Measurements from ENCODE around the gene ABCB1. TPM values are rescaled to one million over a fixed set of nuclear protein-coding genes. Genes with fewer than 3 reads are reported as not detected.

ABCB1 gene
- polyA plus RNA-seq, 4 donors = 17.3 to 87.6 (median 58.6) TPM

GRCh38 chr7:87528730-87529129 lies 72.0 kb downstream of the ABCB1 start:
- Histone ChIP-seq H3K9me3 (ENCODE audit: control insufficient read depth in 2 of 2, insufficient read depth in 1 of 2, low read depth in 1 of 2, low read length in 1 of 2) (no peaks in the 10 kb centered on the region), H3K4me1 (ENCODE audit: control insufficient read depth in 3 of 3, insufficient read depth in 2 of 3, low read depth in 1 of 3, low read length in 2 of 3) (no peaks in the 10 kb centered on the region), H3K27ac (ENCODE audit: low read depth in 1 of 3, low read length in 2 of 3) (no peak overlapping the region), H3K4me3 (ENCODE audit: low read depth in 1 of 3, low read length in 3 of 3) (no peak overlapping the region), H3K27me3 (ENCODE audit: control insufficient read depth in 3 of 3, insufficient read depth in 3 of 3, low read length in 3 of 3) (no peaks in the 10 kb centered on the region), H3K36me3 (ENCODE audit: control insufficient read depth in 3 of 3, insufficient read depth in 2 of 3, low read depth in 1 of 3, low read length in 3 of 3) (peaks cover 0 to 5% (median 0%) of the 10 kb centered on the region in 3 donors)
- FAIRE-seq (no peak), DNase-seq (no peak)
- 78 to 92% (median 85%) methylated on average over 2 of the region's 2 CpGs for WGBS, 3 donors

GRCh38 chr7:87518735-87519134 lies 81.9 kb downstream of the ABCB1 start:
- no peak overlapping the region for H3K27ac ChIP-seq (ENCODE audit: low read depth in 1 of 3, low read length in 2 of 3)
- FAIRE-seq (no peak), DNase-seq (no peak)
- peaks cover 0 to 20% (median 0%) of the 10 kb centered on the region in 3 donors for H3K36me3 ChIP-seq (ENCODE audit: control insufficient read depth in 3 of 3, insufficient read depth in 2 of 3, low read depth in 1 of 3, low read length in 3 of 3)
- no peaks in the 10 kb centered on the region for H3K9me3 ChIP-seq (ENCODE audit: control insufficient read depth in 2 of 2, insufficient read depth in 1 of 2, low read depth in 1 of 2, low read length in 1 of 2)
- no peaks in the 10 kb centered on the region for H3K27me3 ChIP-seq (ENCODE audit: control insufficient read depth in 3 of 3, insufficient read depth in 3 of 3, low read length in 3 of 3)
- no peaks in the 10 kb centered on the region for H3K4me1 ChIP-seq (ENCODE audit: control insufficient read depth in 3 of 3, insufficient read depth in 2 of 3, low read depth in 1 of 3, low read length in 2 of 3)
- WGBS, 3 donors = 44 to 71% (median 45%) methylated on average over 2 of the region's 2 CpGs
- H3K4me3 ChIP-seq (ENCODE audit: low read depth in 1 of 3, low read length in 3 of 3) = no peak overlapping the region

GRCh38 chr7:87517891-87518290 lies 82.8 kb downstream of the ABCB1 start:
- Histone ChIP-seq H3K4me3 (ENCODE audit: low read depth in 1 of 3, low read length in 3 of 3) (no peak overlapping the region), H3K4me1 (ENCODE audit: control insufficient read depth in 3 of 3, insufficient read depth in 2 of 3, low read depth in 1 of 3, low read length in 2 of 3) (no peaks in the 10 kb centered on the region), H3K36me3 (ENCODE audit: control insufficient read depth in 3 of 3, insufficient read depth in 2 of 3, low read depth in 1 of 3, low read length in 3 of 3) (peaks cover 0 to 22% (median 0%) of the 10 kb centered on the region in 3 donors), H3K27ac (ENCODE audit: low read depth in 1 of 3, low read length in 2 of 3) (no peak overlapping the region), H3K27me3 (ENCODE audit: control insufficient read depth in 3 of 3, insufficient read depth in 3 of 3, low read length in 3 of 3) (no peaks in the 10 kb centered on the region), H3K9me3 (ENCODE audit: control insufficient read depth in 2 of 2, insufficient read depth in 1 of 2, low read depth in 1 of 2, low read length in 1 of 2) (no peaks in the 10 kb centered on the region)
- no peak for DNase-seq
- no peak for FAIRE-seq
- WGBS, 3 donors = 85 to 90% (median 87%) methylated on average over 3 of the region's 3 CpGs

- H3K4me1 ChIP-seq (ENCODE audit: control insufficient read depth in 3 of 3, insufficient read depth in 2 of 3, low read depth in 1 of 3, low read length in 2 of 3) = no peaks in the 10 kb centered on the region
- no peak overlapping the region for H3K4me3 ChIP-seq (ENCODE audit: low read depth in 1 of 3, low read length in 3 of 3)
- WGBS, 3 donors = 79 to 93% (median 92%) methylated on average over 3 of the region's 3 CpGs
- FAIRE-seq (no peak), DNase-seq (no peak)
- no peaks in the 10 kb centered on the region for H3K27me3 ChIP-seq (ENCODE audit: control insufficient read depth in 3 of 3, insufficient read depth in 3 of 3, low read length in 3 of 3)
- no peaks in the 10 kb centered on the region for H3K9me3 ChIP-seq (ENCODE audit: control insufficient read depth in 2 of 2, insufficient read depth in 1 of 2, low read depth in 1 of 2, low read length in 1 of 2)
- H3K36me3 ChIP-seq (ENCODE audit: control insufficient read depth in 3 of 3, insufficient read depth in 2 of 3, low read depth in 1 of 3, low read length in 3 of 3) = peaks cover 0 to 27% (median 0%) of the 10 kb centered on the region in 3 donors
- H3K27ac ChIP-seq (ENCODE audit: low read depth in 1 of 3, low read length in 2 of 3) = no peak overlapping the region
These were observed 83.4 kb downstream of the ABCB1 start for GRCh38 chr7:87517136-87517815.

GRCh38 chr7:87513735-87514335 lies 86.8 kb downstream of the ABCB1 start:
- no peaks in the 10 kb centered on the region for H3K27me3 ChIP-seq (ENCODE audit: control insufficient read depth in 3 of 3, insufficient read depth in 3 of 3, low read length in 3 of 3)
- 82 to 93% (median 86%) methylated on average over 5 of the region's 5 CpGs for WGBS, 3 donors
- H3K9me3 ChIP-seq (ENCODE audit: control insufficient read depth in 2 of 2, insufficient read depth in 1 of 2, low read depth in 1 of 2, low read length in 1 of 2) = no peaks in the 10 kb centered on the region
- no peak for FAIRE-seq
- H3K27ac ChIP-seq (ENCODE audit: low read depth in 1 of 3, low read length in 2 of 3) = no peak overlapping the region
- H3K4me1 ChIP-seq (ENCODE audit: control insufficient read depth in 3 of 3, insufficient read depth in 2 of 3, low read depth in 1 of 3, low read length in 2 of 3) = no peaks in the 10 kb centered on the region
- DNase-seq = no peak
- H3K36me3 ChIP-seq (ENCODE audit: control insufficient read depth in 3 of 3, insufficient read depth in 2 of 3, low read depth in 1 of 3, low read length in 3 of 3) = peaks cover 0 to 28% (median 0%) of the 10 kb centered on the region in 3 donors
- H3K4me3 ChIP-seq (ENCODE audit: low read depth in 1 of 3, low read length in 3 of 3) = no peak overlapping the region

- H3K9me3 ChIP-seq (ENCODE audit: control insufficient read depth in 2 of 2, insufficient read depth in 1 of 2, low read depth in 1 of 2, low read length in 1 of 2) = no peaks in the 10 kb centered on the region
- no peak for FAIRE-seq
- H3K4me3 ChIP-seq (ENCODE audit: low read depth in 1 of 3, low read length in 3 of 3) = no peak overlapping the region
- no peak for DNase-seq
- H3K27me3 ChIP-seq (ENCODE audit: control insufficient read depth in 3 of 3, insufficient read depth in 3 of 3, low read length in 3 of 3) = no peaks in the 10 kb centered on the region
- 71 to 96% (median 94%) methylated on average over 4 of the region's 4 CpGs for WGBS, 3 donors
- H3K4me1 ChIP-seq (ENCODE audit: control insufficient read depth in 3 of 3, insufficient read depth in 2 of 3, low read depth in 1 of 3, low read length in 2 of 3) = no peaks in the 10 kb centered on the region
- H3K27ac ChIP-seq (ENCODE audit: low read depth in 1 of 3, low read length in 2 of 3) = no peak overlapping the region
- H3K36me3 ChIP-seq (ENCODE audit: control insufficient read depth in 3 of 3, insufficient read depth in 2 of 3, low read depth in 1 of 3, low read length in 3 of 3) = peaks cover 0 to 33% (median 0%) of the 10 kb centered on the region in 3 donors
These were observed 87.8 kb downstream of the ABCB1 start for GRCh38 chr7:87512906-87513305.

GRCh38 chr7:87511510-87511909 lies 89.2 kb downstream of the ABCB1 start:
- H3K27me3 ChIP-seq (ENCODE audit: control insufficient read depth in 3 of 3, insufficient read depth in 3 of 3, low read length in 3 of 3) = no peaks in the 10 kb centered on the region
- FAIRE-seq = no peak
- H3K36me3 ChIP-seq (ENCODE audit: control insufficient read depth in 3 of 3, insufficient read depth in 2 of 3, low read depth in 1 of 3, low read length in 3 of 3) = peaks cover 0 to 38% (median 0%) of the 10 kb centered on the region in 3 donors
- no peaks in the 10 kb centered on the region for H3K4me1 ChIP-seq (ENCODE audit: control insufficient read depth in 3 of 3, insufficient read depth in 2 of 3, low read depth in 1 of 3, low read length in 2 of 3)
- no peak overlapping the region for H3K4me3 ChIP-seq (ENCODE audit: low read depth in 1 of 3, low read length in 3 of 3)
- WGBS, 3 donors = 15 to 37% (median 28%) methylated on average over 1 of the region's 1 CpG
- no peaks in the 10 kb centered on the region for H3K9me3 ChIP-seq (ENCODE audit: control insufficient read depth in 2 of 2, insufficient read depth in 1 of 2, low read depth in 1 of 2, low read length in 1 of 2)
- no peak overlapping the region for H3K27ac ChIP-seq (ENCODE audit: low read depth in 1 of 3, low read length in 2 of 3)
- no peak for DNase-seq

GRCh38 chr7:87510411-87510875 lies 90.2 kb downstream of the ABCB1 start:
- WGBS, 3 donors = 85 to 94% (median 88%) methylated on average over 1 of the region's 1 CpG
- H3K9me3 ChIP-seq (ENCODE audit: control insufficient read depth in 2 of 2, insufficient read depth in 1 of 2, low read depth in 1 of 2, low read length in 1 of 2) = no peaks in the 10 kb centered on the region
- H3K27me3 ChIP-seq (ENCODE audit: control insufficient read depth in 3 of 3, insufficient read depth in 3 of 3, low read length in 3 of 3) = no peaks in the 10 kb centered on the region
- peaks cover 0 to 35% (median 0%) of the 10 kb centered on the region in 3 donors for H3K36me3 ChIP-seq (ENCODE audit: control insufficient read depth in 3 of 3, insufficient read depth in 2 of 3, low read depth in 1 of 3, low read length in 3 of 3)
- H3K4me1 ChIP-seq (ENCODE audit: control insufficient read depth in 3 of 3, insufficient read depth in 2 of 3, low read depth in 1 of 3, low read length in 2 of 3) = no peaks in the 10 kb centered on the region
- FAIRE-seq (no peak), DNase-seq (no peak)
- H3K4me3 ChIP-seq (ENCODE audit: low read depth in 1 of 3, low read length in 3 of 3) = no peak overlapping the region
- no peak overlapping the region for H3K27ac ChIP-seq (ENCODE audit: low read depth in 1 of 3, low read length in 2 of 3)

All from small intestine (tissue), 7 donors.